PC-9 (cell line): ENCODE results near the gene TIPRL. TPM values are rescaled to one million over a fixed set of nuclear protein-coding genes. Genes with fewer than 3 reads are reported as not detected.

Experiments used
- BruUV-seq: library from RNA; stranded (reverse); fragments of 400-500 nt; replicated peaks from 2 replicates; lab custom pipeline; 2021; lab: Mats Ljungman, UMichigan
- CTCF ChIA-PET: fragments of 300-600 bp; sonication (Branson Sonifier 250); formaldehyde crosslinking; loops from one replicate; lab custom pipeline; 2022; ENCODE audit warnings: antibody characterized with exemption; lab: Charles Lee
- POLR2A ChIA-PET: fragments of 300-600 bp; sonication (Branson Sonifier 250); formaldehyde crosslinking; loops from one replicate; lab custom pipeline; 2022; ENCODE audit warnings: antibody characterized with exemption; ENCODE audit not compliant: unreplicated experiment; lab: Charles Lee
- DNase-seq, 2 experiments: peaks; one replicate each; pipeline versions ENCODE4 v3.0.0 to v3.0.0-alpha.2; 2015 to 2022; ENCODE audit warnings: mixed read lengths in 1 of 2
- H2AFZ ChIP-seq: fragments of 200-600 bp; sonication (generic); 2 replicates; pipeline ENCODE4 v1.8.1; 2017; ENCODE audit warnings: antibody characterized with exemption
- H3F3A ChIP-seq: fragments of 200-600 bp; sonication (generic); 2 replicates; pipeline ENCODE4 v1.8.1; 2017; ENCODE audit warnings: antibody characterized with exemption, mild to moderate bottlenecking, low read depth; ENCODE audit not compliant: insufficient read depth
- H3K27ac ChIP-seq: fragments of 200-600 bp; sonication (generic); 2 replicates; pipeline ENCODE4 v1.6.1; 2016; ENCODE audit warnings: mixed run types
- H3K27me3 ChIP-seq: fragments of 200-600 bp; sonication (generic); 2 replicates; pipeline ENCODE4 v1.6.1; 2016; ENCODE audit warnings: low read depth, mixed run types; ENCODE audit not compliant: insufficient read depth
- H3K36me3 ChIP-seq: fragments of 200-600 bp; sonication (generic); 2 replicates; pipeline ENCODE4 v1.6.1; 2016; ENCODE audit warnings: low read depth, mixed run types
- H3K4me1 ChIP-seq: fragments of 200-600 bp; sonication (generic); replicated peaks from 2 replicates; pipeline ENCODE4 v1.6.1; 2016; ENCODE audit warnings: mixed run types; ENCODE audit not compliant: insufficient read depth
- H3K4me2 ChIP-seq: fragments of 200-600 bp; sonication (generic); 2 replicates; pipeline ENCODE4 v1.6.1; 2017; ENCODE audit warnings: mixed run types
- H3K4me3 ChIP-seq: fragments of 200-600 bp; sonication (generic); 2 replicates; pipeline ENCODE4 v1.6.1; 2016; ENCODE audit warnings: mixed run types
- H3K79me2 ChIP-seq: fragments of 200-600 bp; sonication (generic); 2 replicates; pipeline ENCODE4 v1.6.1; 2017; ENCODE audit warnings: low read depth, mixed run types
- H3K9me2 ChIP-seq: fragments of 200-600 bp; sonication (generic); 2 replicates; pipeline ENCODE4 v1.8.1; 2017; ENCODE audit warnings: mild to moderate bottlenecking; ENCODE audit not compliant: insufficient read depth
- H3K9me3 ChIP-seq: fragments of 200-600 bp; sonication (generic); 2 replicates; pipeline ENCODE4 v1.8.1; 2016; ENCODE audit warnings: low read depth; ENCODE audit not compliant: insufficient read depth
- H4K20me1 ChIP-seq: fragments of 200-600 bp; sonication (generic); 2 replicates; pipeline ENCODE4 v1.8.1; 2017; ENCODE audit not compliant: insufficient read depth
- CTCF ChIP-seq: fragments of 200-600 bp; sonication (generic); conservative IDR thresholded peaks from 2 replicates; pipeline ENCODE4 v1.6.1; 2017; ENCODE audit warnings: mixed run types, antibody characterized with exemption, mild to moderate bottlenecking, moderate library complexity
- EZH2 ChIP-seq: fragments of 200-600 bp; sonication (generic); IDR thresholded peaks from 2 replicates; pipeline ENCODE4 v1.8.0; 2017; ENCODE audit warnings: antibody characterized with exemption, low read depth
- intact Hi-C: fragments of 100-400 bp; cut with micrococcal nuclease; formaldehyde crosslinking; loops from one replicate; pipeline ENCODE4 v1.10.0; 2022; ENCODE audit not compliant: unreplicated experiment
- total RNA-seq: library from RNA; stranded (reverse); gene quantifications from 2 replicates; pipeline ENCODE4 v1.2.3, GENCODE V29; 2021

The TIPRL gene
- total RNA-seq, 1 experiment from 2014 or later, result 47.7 TPM

- H3K36me3 ChIP-seq, result no peaks in the 10 kb centered on the region
- H3K79me2 ChIP-seq, result no peaks in the 10 kb centered on the region
- no peak overlapping the region for H3K27ac ChIP-seq
- no peaks in the 10 kb centered on the region for H3K4me1 ChIP-seq
- DNase-seq, result no peak
- no peaks in the 10 kb centered on the region for H3K9me3 ChIP-seq
- H3F3A ChIP-seq, result no peaks in the 10 kb centered on the region
- H3K4me3 ChIP-seq, result no peak overlapping the region
- intact Hi-C loops, result no loop called here
- H3K27me3 ChIP-seq, result no peaks in the 10 kb centered on the region
- BruUV-seq, result no TSS peak
- ChIA-PET CTCF (no interaction called here), POLR2A (no interaction called here)
- H3K9me2 ChIP-seq, result no peaks in the 10 kb centered on the region
- no peak overlapping the region for H3K4me2 ChIP-seq
- H4K20me1 ChIP-seq, result no peaks in the 10 kb centered on the region
- TF ChIP-seq EZH2, result no peak
- TF ChIP-seq CTCF, result no peak
- H2AFZ ChIP-seq, result no peak overlapping the region
Observed at GRCh38 chr1:168210312-168210711, 31.6 kb downstream of the TIPRL start.

GRCh38 chr1:168213349-168213748 is 34.6 kb downstream of the TIPRL start:
- H3F3A ChIP-seq, result no peaks in the 10 kb centered on the region
- H3K36me3 ChIP-seq, result no peaks in the 10 kb centered on the region
- ChIA-PET CTCF (no interaction called here), POLR2A (no interaction called here)
- no peak overlapping the region for H2AFZ ChIP-seq
- H3K79me2 ChIP-seq, result no peaks in the 10 kb centered on the region
- BruUV-seq, result no TSS peak
- no peaks in the 10 kb centered on the region for H3K27me3 ChIP-seq
- no peaks in the 10 kb centered on the region for H3K4me1 ChIP-seq
- H3K9me2 ChIP-seq, result no peaks in the 10 kb centered on the region
- DNase-seq, result no peak
- no peaks in the 10 kb centered on the region for H4K20me1 ChIP-seq
- no peak overlapping the region for H3K27ac ChIP-seq
- TF ChIP-seq EZH2, result no peak
- no peak for TF ChIP-seq CTCF
- no peak overlapping the region for H3K4me2 ChIP-seq
- intact Hi-C loops, result no loop called here
- no peak overlapping the region for H3K4me3 ChIP-seq
- no peaks in the 10 kb centered on the region for H3K9me3 ChIP-seq

DNA sequence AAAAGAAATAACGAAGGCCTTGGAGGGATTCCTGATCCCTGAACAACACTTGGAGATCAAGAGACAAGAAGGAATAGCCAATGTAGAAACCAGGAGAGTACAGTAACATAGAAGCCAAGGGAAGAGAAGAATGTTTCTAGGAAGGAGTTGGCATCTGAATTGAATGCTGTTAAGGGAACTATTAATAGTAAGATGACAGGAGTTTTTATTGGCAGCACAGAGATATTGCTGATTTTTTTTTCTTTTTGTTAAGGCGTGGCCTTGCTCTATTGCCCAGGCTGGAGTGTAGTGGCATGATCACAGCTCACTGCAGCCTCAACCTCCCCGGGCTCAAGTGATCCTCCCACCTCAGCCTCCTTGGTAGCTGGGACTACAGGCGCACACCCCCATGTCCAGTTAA is 37.4 kb downstream of the TIPRL start:
- ChIA-PET CTCF (no interaction called here), POLR2A (interaction anchor here (0.7 kb wide), 1 partner anchor 84 kb away, joined by 14 read pairs; no protein-coding TSS in a partner anchor)
- no peaks in the 10 kb centered on the region for H3F3A ChIP-seq
- H3K9me3 ChIP-seq, result no peaks in the 10 kb centered on the region
- H3K9me2 ChIP-seq, result no peaks in the 10 kb centered on the region
- no peaks in the 10 kb centered on the region for H3K4me1 ChIP-seq
- no peak overlapping the region for H3K4me3 ChIP-seq
- no peaks in the 10 kb centered on the region for H3K27me3 ChIP-seq
- no peaks in the 10 kb centered on the region for H3K79me2 ChIP-seq
- TF ChIP-seq CTCF, result no peak
- TF ChIP-seq EZH2, result no peak
- BruUV-seq, result no TSS peak
- no peak for DNase-seq
- no peak overlapping the region for H3K4me2 ChIP-seq
- intact Hi-C loops, result no loop called here
- H3K27ac ChIP-seq, result no peak overlapping the region
- no peak overlapping the region for H2AFZ ChIP-seq
- H4K20me1 ChIP-seq, result no peaks in the 10 kb centered on the region
- no peaks in the 10 kb centered on the region for H3K36me3 ChIP-seq
